ENCODE data around the gene RESF1.

RESF1 gene

DNA sequence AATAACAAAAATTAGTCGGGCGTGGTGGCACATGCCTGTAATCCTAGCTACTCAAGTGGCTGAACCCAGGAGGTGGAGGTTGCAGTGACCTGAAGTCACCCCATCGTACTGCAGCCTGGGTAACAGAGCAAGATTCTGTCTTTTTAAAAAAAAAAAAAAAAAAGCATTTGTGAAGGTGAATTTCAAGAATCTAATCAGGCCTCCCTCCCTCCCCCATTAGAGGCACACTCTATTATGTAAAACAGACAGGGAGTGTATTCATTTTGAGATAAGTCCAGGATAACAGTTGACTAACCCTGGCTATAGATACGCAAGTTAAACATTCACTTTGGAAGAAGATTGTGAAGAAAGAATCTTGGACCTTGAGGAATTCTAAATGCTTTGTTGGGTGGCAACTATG lies 2.9 kb downstream of the RESF1 start:
- Histone ChIP-seq H3K36me3 (ENCODE audit: control insufficient read depth, insufficient read depth, low read length, severe bottlenecking) (peaks cover 22% of the 10 kb centered on the region), H3K27me3 (replicated peaks; ENCODE audit: control insufficient read depth, insufficient read depth, low read length) (no peaks in the 10 kb centered on the region), H3K9me3 (ENCODE audit: control insufficient read depth, low read length) (no peaks in the 10 kb centered on the region), H3K4me3 (ENCODE audit: low read length) (no peak overlapping the region), H3K4me1 (ENCODE audit: control insufficient read depth, insufficient read depth, low read length) (peaks cover 21% of the 10 kb centered on the region), H3K9ac (ENCODE audit: low read length) (no peak overlapping the region)
- no peak for DNase-seq (ENCODE audit: low read depth)

DNA sequence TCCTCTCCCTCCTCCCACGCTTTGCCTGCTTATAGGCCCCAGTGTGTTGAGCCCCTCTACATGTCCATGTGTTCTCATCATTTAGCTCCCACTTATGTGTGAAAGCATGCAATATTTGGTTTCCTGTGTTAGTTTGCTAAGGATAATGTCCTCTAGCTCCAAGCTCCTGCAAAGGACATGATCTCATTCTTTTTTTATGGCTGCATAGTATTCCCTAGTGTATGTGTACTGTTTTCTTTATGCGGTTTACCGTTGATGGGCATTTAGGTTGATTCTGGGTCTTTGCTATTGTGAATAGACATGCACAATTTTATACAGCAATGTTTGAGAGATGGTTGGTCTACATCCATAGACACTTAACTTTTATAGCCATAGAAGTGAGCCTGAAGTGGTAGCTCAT lies 5.1 kb downstream of the RESF1 start:
- no peak for DNase-seq (ENCODE audit: low read depth)
- no peak overlapping the region for H3K4me3 ChIP-seq (ENCODE audit: low read length)
- H3K36me3 ChIP-seq (ENCODE audit: control insufficient read depth, insufficient read depth, low read length, severe bottlenecking) = peaks cover 22% of the 10 kb centered on the region
- no peaks in the 10 kb centered on the region for H3K27me3 ChIP-seq (replicated peaks; ENCODE audit: control insufficient read depth, insufficient read depth, low read length)
- no peak overlapping the region for H3K9ac ChIP-seq (ENCODE audit: low read length)
- H3K9me3 ChIP-seq (ENCODE audit: control insufficient read depth, low read length) = no peaks in the 10 kb centered on the region
- H3K4me1 ChIP-seq (ENCODE audit: control insufficient read depth, insufficient read depth, low read length) = peaks cover 15% of the 10 kb centered on the region

DNA sequence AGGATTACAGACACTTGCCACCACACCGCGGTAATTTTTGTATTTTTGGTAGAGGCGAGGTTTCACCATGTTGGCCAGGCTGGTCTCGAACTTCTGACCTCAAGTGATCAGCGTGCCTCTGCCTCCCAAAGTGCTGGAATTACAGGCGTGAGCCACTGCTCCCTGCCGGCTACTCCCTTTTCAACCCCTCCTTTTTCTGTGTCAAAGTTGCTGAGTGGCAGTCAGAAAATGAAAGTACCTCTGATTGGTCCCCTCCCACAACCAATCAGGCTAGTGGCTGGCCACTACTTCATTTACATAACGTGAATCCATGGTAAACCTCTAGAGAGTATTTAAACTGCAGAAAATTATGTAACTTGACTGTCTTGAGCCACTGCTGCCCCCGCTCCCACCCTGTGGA lies 5.9 kb downstream of the RESF1 start:
- Histone ChIP-seq H3K27me3 (replicated peaks; ENCODE audit: control insufficient read depth, insufficient read depth, low read length) (no peaks in the 10 kb centered on the region), H3K9me3 (ENCODE audit: control insufficient read depth, low read length) (no peaks in the 10 kb centered on the region), H3K36me3 (ENCODE audit: control insufficient read depth, insufficient read depth, low read length, severe bottlenecking) (peaks cover 23% of the 10 kb centered on the region), H3K9ac (ENCODE audit: low read length) (no peak overlapping the region), H3K4me1 (ENCODE audit: control insufficient read depth, insufficient read depth, low read length) (peaks cover 15% of the 10 kb centered on the region), H3K4me3 (ENCODE audit: low read length) (no peak overlapping the region)
- DNase-seq (ENCODE audit: low read depth) = no peak

DNA sequence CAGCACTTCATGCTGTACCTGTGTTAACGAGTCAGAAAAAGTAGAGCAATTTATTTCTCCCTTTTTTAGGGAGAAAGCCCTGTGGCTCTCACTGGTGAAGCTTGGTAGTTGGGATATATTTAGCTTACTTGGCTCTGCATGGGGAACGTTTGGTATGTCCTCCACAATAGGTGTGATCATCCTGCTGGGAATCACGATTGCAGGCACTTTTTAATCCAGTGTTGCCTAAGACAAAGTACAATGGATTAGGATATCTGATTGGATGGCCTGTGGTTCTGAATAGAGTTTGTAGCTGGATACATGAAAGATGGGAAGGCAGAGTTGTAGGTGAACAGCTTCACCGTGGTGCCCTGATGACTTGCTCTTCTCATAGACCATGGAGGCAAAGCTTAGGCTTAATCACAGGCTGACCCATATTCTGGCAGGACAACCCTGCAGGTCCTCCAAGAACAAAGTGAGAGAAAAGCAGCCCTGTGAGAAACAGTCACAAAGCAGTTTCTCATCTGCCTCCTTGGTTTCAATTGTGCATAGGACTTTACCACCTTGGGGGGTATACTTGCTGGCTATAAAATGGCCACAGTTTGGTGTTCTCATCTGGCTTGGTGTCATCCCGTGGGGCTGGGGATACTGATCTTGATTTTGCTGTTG lies 7.5 kb downstream of the RESF1 start:
- Histone ChIP-seq H3K9me3 (ENCODE audit: control insufficient read depth, low read length) (no peaks in the 10 kb centered on the region), H3K4me1 (ENCODE audit: control insufficient read depth, insufficient read depth, low read length) (peaks cover 4% of the 10 kb centered on the region), H3K4me3 (ENCODE audit: low read length) (no peak overlapping the region), H3K27me3 (replicated peaks; ENCODE audit: control insufficient read depth, insufficient read depth, low read length) (no peaks in the 10 kb centered on the region), H3K36me3 (ENCODE audit: control insufficient read depth, insufficient read depth, low read length, severe bottlenecking) (peaks cover 34% of the 10 kb centered on the region), H3K9ac (ENCODE audit: low read length) (no peak overlapping the region)
- DNase-seq (ENCODE audit: low read depth) = no peak

DNA sequence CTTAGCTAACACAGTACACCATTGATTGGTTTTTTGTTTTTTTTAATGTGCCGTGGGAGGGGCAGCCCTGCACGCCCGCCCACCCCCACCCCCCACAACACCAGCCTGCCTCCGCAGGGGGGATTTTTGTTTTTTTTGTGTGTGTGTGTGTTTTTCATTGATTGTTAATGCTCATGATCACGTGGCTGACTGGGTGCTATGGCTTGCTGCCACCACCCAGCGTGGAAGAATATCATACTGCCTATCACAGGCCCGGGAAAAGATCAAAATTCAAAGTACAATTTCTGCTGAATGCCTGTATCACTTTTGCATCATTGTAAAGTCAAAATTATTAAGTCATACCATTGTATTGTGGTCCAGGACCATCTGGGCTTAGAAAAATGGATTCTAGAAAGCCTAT lies 8.3 kb downstream of the RESF1 start:
- Histone ChIP-seq H3K9me3 (ENCODE audit: control insufficient read depth, low read length) (no peaks in the 10 kb centered on the region), H3K4me3 (ENCODE audit: low read length) (no peak overlapping the region), H3K27me3 (replicated peaks; ENCODE audit: control insufficient read depth, insufficient read depth, low read length) (no peaks in the 10 kb centered on the region), H3K36me3 (ENCODE audit: control insufficient read depth, insufficient read depth, low read length, severe bottlenecking) (peaks cover 36% of the 10 kb centered on the region), H3K4me1 (ENCODE audit: control insufficient read depth, insufficient read depth, low read length) (peaks cover 4% of the 10 kb centered on the region), H3K9ac (ENCODE audit: low read length) (no peak overlapping the region)
- DNase-seq (ENCODE audit: low read depth) = no peak

DNA sequence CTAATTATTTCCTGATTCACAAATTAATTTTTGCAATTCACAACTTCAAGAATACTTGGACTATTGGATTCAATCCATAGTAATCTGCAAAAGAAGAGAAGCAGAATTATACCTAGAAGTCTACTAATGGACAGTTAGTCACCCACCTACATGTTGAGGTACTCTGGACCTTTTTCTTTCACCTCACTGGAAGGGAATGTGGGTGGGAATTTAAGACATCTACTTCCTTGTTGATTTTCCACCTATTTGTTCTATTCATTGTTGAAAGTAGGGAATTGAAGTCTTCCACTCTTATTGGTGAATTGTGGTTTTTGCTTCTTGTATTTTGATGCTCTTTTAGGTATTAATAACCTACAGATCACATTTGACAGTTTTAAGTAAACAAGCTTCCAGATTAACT lies 11.0 kb downstream of the RESF1 start:
- H3K9me3 ChIP-seq (ENCODE audit: control insufficient read depth, low read length) = no peaks in the 10 kb centered on the region

DNA sequence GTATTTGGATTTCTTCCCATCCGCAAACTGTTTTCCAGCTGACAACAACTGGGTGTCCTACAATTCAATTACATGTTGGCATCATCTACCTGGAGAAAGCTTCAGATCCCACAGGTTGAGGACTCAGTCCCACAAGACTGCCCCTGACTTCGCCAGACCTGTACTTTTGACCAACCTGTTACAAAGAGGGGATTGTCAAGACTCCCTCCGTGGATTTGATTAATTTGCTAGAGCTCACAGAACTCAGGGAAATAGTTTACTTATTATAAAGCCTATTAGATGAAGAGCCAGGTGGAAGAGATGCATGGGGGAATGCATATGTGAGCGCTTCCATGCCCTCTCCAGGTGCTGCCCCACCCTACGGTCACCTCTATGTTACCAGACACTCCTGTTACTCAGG lies 14.6 kb downstream of the RESF1 start:
- Histone ChIP-seq H3K4me1 (ENCODE audit: control insufficient read depth, insufficient read depth, low read length) (no peaks in the 10 kb centered on the region), H3K4me3 (ENCODE audit: low read length) (no peak overlapping the region), H3K27me3 (replicated peaks; ENCODE audit: control insufficient read depth, insufficient read depth, low read length) (no peaks in the 10 kb centered on the region), H3K9me3 (ENCODE audit: control insufficient read depth, low read length) (no peaks in the 10 kb centered on the region), H3K36me3 (ENCODE audit: control insufficient read depth, insufficient read depth, low read length, severe bottlenecking) (peaks cover 49% of the 10 kb centered on the region), H3K9ac (ENCODE audit: low read length) (no peak overlapping the region)
- DNase-seq (ENCODE audit: low read depth) = no peak

More for the DNA sequence above, 11.0 kb downstream of the RESF1 start:
- Histone ChIP-seq H3K4me3 (ENCODE audit: low read length) (no peak overlapping the region), H3K4me1 (ENCODE audit: control insufficient read depth, insufficient read depth, low read length) (peaks cover 4% of the 10 kb centered on the region), H3K9ac (ENCODE audit: low read length) (no peak overlapping the region), H3K27me3 (replicated peaks; ENCODE audit: control insufficient read depth, insufficient read depth, low read length) (no peaks in the 10 kb centered on the region), H3K36me3 (ENCODE audit: control insufficient read depth, insufficient read depth, low read length, severe bottlenecking) (peaks cover 40% of the 10 kb centered on the region)
- no peak for DNase-seq (ENCODE audit: low read depth)

DNA sequence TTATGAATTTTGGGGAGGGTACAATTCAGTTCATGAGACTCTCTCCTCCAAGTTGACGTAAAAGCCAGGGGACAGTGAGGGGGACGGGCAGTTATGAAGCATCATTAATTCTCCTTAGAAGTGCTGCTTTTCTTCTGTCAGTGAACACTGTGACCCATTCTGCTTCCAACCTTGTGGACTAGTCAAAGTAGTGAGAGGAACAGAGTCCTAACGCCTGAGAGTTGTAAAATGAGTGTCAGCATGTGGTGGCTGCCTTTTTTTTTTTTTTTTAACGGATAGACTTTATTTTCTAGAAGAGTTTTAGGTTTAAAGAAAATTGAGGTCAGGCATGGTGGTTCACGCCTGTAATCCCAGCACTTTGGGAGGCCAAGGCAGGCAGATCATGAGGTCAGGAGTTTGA lies 15.5 kb downstream of the RESF1 start:
- H3K4me3 ChIP-seq (ENCODE audit: low read length) = no peak overlapping the region
- H3K9ac ChIP-seq (ENCODE audit: low read length) = no peak overlapping the region
- no peaks in the 10 kb centered on the region for H3K9me3 ChIP-seq (ENCODE audit: control insufficient read depth, low read length)
- no peak for DNase-seq (ENCODE audit: low read depth)
- H3K27me3 ChIP-seq (replicated peaks; ENCODE audit: control insufficient read depth, insufficient read depth, low read length) = no peaks in the 10 kb centered on the region
- no peaks in the 10 kb centered on the region for H3K4me1 ChIP-seq (ENCODE audit: control insufficient read depth, insufficient read depth, low read length)
- peaks cover 54% of the 10 kb centered on the region for H3K36me3 ChIP-seq (ENCODE audit: control insufficient read depth, insufficient read depth, low read length, severe bottlenecking)

DNA sequence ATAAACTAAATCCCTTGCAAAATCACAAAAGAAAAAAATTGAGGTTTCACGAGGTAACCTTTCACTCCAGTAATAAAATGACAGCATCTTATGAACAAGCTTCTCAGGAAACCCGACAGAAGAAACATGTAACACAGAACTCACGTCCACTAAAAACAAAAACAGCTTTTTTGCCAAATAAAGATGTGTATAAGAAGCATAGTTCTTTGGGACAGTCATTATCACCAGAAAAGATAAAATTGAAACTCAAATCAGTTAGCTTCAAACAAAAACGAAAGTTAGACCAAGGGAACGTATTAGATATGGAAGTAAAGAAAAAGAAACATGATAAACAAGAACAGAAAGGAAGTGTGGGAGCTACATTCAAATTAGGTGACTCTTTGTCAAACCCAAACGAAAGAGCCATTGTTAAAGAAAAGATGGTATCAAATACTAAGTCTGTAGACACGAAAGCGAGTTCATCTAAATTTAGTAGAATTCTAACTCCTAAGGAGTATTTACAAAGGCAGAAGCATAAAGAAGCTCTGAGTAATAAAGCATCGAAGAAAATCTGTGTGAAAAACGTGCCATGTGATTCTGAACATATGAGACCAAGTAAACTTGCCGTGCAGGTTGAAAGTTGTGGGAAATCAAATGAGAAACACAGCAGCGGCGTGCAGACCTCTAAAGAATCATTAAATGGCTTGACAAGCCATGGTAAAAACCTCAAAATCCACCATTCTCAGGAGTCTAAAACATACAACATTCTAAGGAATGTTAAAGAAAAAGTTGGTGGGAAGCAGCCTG lies 25.8 kb downstream of the RESF1 start:
- H3K9ac ChIP-seq (ENCODE audit: low read length) = no peak overlapping the region
- no peaks in the 10 kb centered on the region for H3K9me3 ChIP-seq (ENCODE audit: control insufficient read depth, low read length)
- DNase-seq (ENCODE audit: low read depth) = no peak
- no peak overlapping the region for H3K4me3 ChIP-seq (ENCODE audit: low read length)
- no peaks in the 10 kb centered on the region for H3K4me1 ChIP-seq (ENCODE audit: control insufficient read depth, insufficient read depth, low read length)
- peaks cover 32% of the 10 kb centered on the region for H3K36me3 ChIP-seq (ENCODE audit: control insufficient read depth, insufficient read depth, low read length, severe bottlenecking)
- no peaks in the 10 kb centered on the region for H3K27me3 ChIP-seq (replicated peaks; ENCODE audit: control insufficient read depth, insufficient read depth, low read length)

DNA sequence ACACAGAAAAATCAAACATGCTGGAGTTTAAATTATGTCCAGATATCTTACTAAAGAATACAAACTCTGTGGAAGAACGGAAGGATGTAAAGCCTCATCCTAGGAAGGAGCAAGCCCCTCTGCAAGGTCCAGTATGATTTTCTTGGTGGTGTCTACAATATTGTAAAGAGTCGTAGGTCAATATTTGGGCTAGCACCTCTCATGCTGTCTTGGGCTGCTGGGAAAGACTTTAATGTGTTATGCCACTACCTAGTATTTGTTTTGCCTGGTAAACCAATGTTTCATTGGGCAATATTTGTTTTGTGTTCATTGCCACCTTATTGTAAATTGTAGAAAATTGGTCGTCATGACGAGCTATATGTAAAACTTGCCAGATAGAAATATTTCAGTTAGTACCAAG lies 26.6 kb downstream of the RESF1 start:
- H3K36me3 ChIP-seq (ENCODE audit: control insufficient read depth, insufficient read depth, low read length, severe bottlenecking) = peaks cover 35% of the 10 kb centered on the region
- no peak for DNase-seq (ENCODE audit: low read depth)
- no peaks in the 10 kb centered on the region for H3K9me3 ChIP-seq (ENCODE audit: control insufficient read depth, low read length)
- H3K4me1 ChIP-seq (ENCODE audit: control insufficient read depth, insufficient read depth, low read length) = no peaks in the 10 kb centered on the region
- no peak overlapping the region for H3K9ac ChIP-seq (ENCODE audit: low read length)
- no peaks in the 10 kb centered on the region for H3K27me3 ChIP-seq (replicated peaks; ENCODE audit: control insufficient read depth, insufficient read depth, low read length)
- H3K4me3 ChIP-seq (ENCODE audit: low read length) = no peak overlapping the region

DNA sequence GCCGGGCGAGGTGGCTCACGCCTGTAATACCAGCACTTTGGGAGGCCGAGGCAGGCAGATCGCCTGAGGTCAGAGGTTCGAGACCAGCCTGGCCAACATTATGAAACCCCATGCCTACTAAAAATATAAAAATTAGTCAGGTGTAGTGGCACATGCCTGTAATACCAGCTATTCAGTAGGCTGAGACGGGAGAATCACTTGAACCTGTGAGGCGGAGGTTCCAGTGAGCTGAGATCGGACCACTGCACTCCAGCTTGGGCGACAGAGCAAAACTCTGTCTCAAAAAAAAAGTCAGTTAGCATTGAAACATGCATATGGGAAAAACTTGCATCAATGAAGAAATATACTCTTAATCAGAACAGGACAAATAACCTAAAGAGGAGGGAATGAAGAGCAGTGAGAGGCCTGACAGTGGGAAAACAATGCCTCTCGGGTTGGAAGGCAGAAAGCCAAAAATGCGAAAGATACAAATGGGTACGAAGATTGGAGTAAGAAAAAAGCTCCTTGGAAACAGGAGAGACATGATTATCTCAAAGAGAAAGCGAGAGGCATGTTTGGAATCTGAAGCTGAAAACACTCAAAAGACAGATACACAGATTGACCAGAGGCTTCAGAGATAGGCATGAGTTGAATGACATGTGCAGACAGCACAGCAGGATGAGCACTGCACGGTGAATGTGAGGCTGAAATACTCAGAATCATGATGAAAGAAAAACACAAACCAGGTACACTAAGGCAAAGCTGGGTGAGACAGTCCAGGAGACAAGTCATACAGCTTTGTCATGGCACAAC lies 30.6 kb downstream of the RESF1 start:
- peak; percentile 2 for DNase-seq (ENCODE audit: low read depth)
- H3K9ac ChIP-seq (ENCODE audit: low read length) = no peak overlapping the region
- no peaks in the 10 kb centered on the region for H3K27me3 ChIP-seq (replicated peaks; ENCODE audit: control insufficient read depth, insufficient read depth, low read length)
- H3K4me1 ChIP-seq (ENCODE audit: control insufficient read depth, insufficient read depth, low read length) = no peaks in the 10 kb centered on the region
- H3K9me3 ChIP-seq (ENCODE audit: control insufficient read depth, low read length) = no peaks in the 10 kb centered on the region
- H3K36me3 ChIP-seq (ENCODE audit: control insufficient read depth, insufficient read depth, low read length, severe bottlenecking) = peaks cover 27% of the 10 kb centered on the region
- H3K4me3 ChIP-seq (ENCODE audit: low read length) = no peak overlapping the region
